Measurements from ENCODE around the gene P2RY1. TPM values are rescaled to one million over a fixed set of nuclear protein-coding genes. Genes with fewer than 3 reads are reported as not detected.
A peak's percentile ranks its signal among the peaks of the same experiment; 100 is the strongest.

P2RY1 gene
- total RNA-seq, 1 donor, result 0.43 TPM

- DNase-seq (ENCODE audit: low read depth), result no peak
- TF ChIP-seq CTCF (IDR thresholded peaks at IDR 0.05; ENCODE audit: insufficient read depth, low read depth, low read length), result no peak
- no peak overlapping the region for H3K4me3 ChIP-seq (ENCODE audit: low read depth, low read length)
Measured at GRCh38 chr3:152849996-152850578, 15.2 kb downstream of the P2RY1 start.

- H3K4me3 ChIP-seq (ENCODE audit: low read depth, low read length), result no peak overlapping the region
- no peak for TF ChIP-seq CTCF (IDR thresholded peaks at IDR 0.05; ENCODE audit: insufficient read depth, low read depth, low read length)
- peak; percentile 19 for DNase-seq (ENCODE audit: low read depth)
Measured at GRCh38 chr3:152853196-152853595, 18.3 kb downstream of the P2RY1 start.

- no peak for DNase-seq (ENCODE audit: low read depth)
- no peak for TF ChIP-seq CTCF (IDR thresholded peaks at IDR 0.05; ENCODE audit: insufficient read depth, low read depth, low read length)
- no peak overlapping the region for H3K4me3 ChIP-seq (ENCODE audit: low read depth, low read length)
Measured at GRCh38 chr3:152857082-152857481, 22.2 kb downstream of the P2RY1 start.

GRCh38 chr3:152858170-152858800 lies 23.4 kb downstream of the P2RY1 start:
- no peak overlapping the region for H3K4me3 ChIP-seq (ENCODE audit: low read depth, low read length)
- DNase-seq (ENCODE audit: low read depth), result no peak
- no peak for TF ChIP-seq CTCF (IDR thresholded peaks at IDR 0.05; ENCODE audit: insufficient read depth, low read depth, low read length)

- TF ChIP-seq CTCF (IDR thresholded peaks at IDR 0.05; ENCODE audit: insufficient read depth, low read depth, low read length), result no peak
- DNase-seq (ENCODE audit: low read depth), result no peak
Measured at GRCh38 chr3:152860736-152861135, 25.8 kb downstream of the P2RY1 start.

GRCh38 chr3:152865668-152866245 lies 30.8 kb downstream of the P2RY1 start:
- TF ChIP-seq CTCF (IDR thresholded peaks at IDR 0.05; ENCODE audit: insufficient read depth, low read depth, low read length), result no peak
- no peak overlapping the region for H3K4me3 ChIP-seq (ENCODE audit: low read depth, low read length)
- no peak for DNase-seq (ENCODE audit: low read depth)

More at GRCh38 chr3:152860736-152861135, 25.8 kb downstream of the P2RY1 start:
- no peak overlapping the region for H3K4me3 ChIP-seq (ENCODE audit: low read depth, low read length)

Measured in fibroblast of villous mesenchyme (primary cell).